ENCODE measurements around the gene RTP5.
A peak's percentile ranks its signal among the peaks of the same experiment; 100 is the strongest.
"Not testable (repeated sequence)": the region's sequence is repeated elsewhere in the genome, so short reads cannot be mapped to it uniquely, and the experiment has no call there.

RTP5 gene

DNA sequence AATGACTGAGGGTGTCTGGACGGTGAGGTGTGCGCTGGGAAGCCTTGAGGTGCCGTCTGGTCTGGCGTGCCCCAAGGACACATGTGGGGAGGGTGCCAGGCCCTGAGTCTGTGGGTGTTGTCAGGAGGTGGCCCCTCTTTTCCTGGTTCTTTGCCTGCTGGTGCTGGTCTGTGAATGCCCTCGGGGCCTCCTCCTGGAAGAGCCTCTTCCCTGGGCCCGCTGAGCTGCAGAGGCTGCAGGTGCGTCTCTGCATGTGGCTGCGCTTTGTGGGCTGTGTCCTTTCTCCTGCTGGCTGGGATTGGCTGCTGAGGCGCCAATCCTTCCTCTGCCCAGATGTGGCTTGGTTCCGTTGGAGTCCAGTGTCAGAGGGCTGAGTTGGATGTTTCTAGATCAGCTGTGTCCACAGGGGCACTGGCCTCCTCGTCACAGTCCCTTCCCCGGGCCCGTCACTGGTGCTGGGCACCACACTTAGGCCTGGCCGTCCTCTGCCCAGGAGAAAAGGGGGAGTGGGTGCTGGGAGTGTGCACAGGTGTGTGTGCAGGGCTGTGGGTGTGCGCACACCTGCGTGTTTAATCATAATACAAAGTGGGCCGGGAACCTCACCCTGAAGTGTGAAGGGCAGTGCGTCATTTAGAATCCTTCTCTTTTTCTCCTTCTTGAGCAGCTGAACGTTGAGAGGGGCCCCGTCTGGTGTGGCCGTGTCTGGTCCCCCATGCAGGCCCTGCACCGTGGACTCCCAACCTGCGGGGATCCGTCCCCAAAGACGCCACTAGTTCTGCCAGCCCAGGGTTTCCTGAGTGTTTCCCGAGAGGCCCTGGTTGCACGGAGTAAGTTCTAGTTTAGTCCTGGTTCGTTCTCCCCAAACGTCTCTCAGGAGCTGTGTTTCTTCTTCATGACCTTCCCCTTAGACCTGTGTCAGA lies 35.5 kb downstream of the RTP5 start:
- Mint-ChIP-seq H3K9me3 (no peaks in the 10 kb centered on the region), H3K27ac (peak overlapping the region; percentile 52), H3K36me3 (no peaks in the 10 kb centered on the region), H3K4me1 (peaks cover 7% of the 10 kb centered on the region), H3K4me3 (no peak overlapping the region)
- ATAC-seq (no peak), DNase-seq (ENCODE audit: low spot score in 2 of 2) (no peak)

GRCh38 chr2:241905716-241906377 lies 36.3 kb downstream of the RTP5 start:
- no peak for DNase-seq (ENCODE audit: low spot score in 2 of 2)
- H3K4me1 Mint-ChIP-seq, result peaks cover 11% of the 10 kb centered on the region
- peak overlapping the region; percentile 52 for H3K27ac Mint-ChIP-seq
- H3K36me3 Mint-ChIP-seq, result peaks cover under 1% of the 10 kb centered on the region
- no peaks in the 10 kb centered on the region for H3K9me3 Mint-ChIP-seq
- no peak for ATAC-seq
- no peak overlapping the region for H3K4me3 Mint-ChIP-seq

GRCh38 chr2:241906378-241906770 lies 36.8 kb downstream of the RTP5 start:
- Mint-ChIP-seq H3K27ac (peak overlapping the region; percentile 52), H3K4me1 (peaks cover 13% of the 10 kb centered on the region)
- not testable (repeated sequence) for H3K4me3 Mint-ChIP-seq; ATAC-seq; H3K9me3 Mint-ChIP-seq; H3K36me3 Mint-ChIP-seq; DNase-seq (ENCODE audit: low spot score in 2 of 2)

DNA sequence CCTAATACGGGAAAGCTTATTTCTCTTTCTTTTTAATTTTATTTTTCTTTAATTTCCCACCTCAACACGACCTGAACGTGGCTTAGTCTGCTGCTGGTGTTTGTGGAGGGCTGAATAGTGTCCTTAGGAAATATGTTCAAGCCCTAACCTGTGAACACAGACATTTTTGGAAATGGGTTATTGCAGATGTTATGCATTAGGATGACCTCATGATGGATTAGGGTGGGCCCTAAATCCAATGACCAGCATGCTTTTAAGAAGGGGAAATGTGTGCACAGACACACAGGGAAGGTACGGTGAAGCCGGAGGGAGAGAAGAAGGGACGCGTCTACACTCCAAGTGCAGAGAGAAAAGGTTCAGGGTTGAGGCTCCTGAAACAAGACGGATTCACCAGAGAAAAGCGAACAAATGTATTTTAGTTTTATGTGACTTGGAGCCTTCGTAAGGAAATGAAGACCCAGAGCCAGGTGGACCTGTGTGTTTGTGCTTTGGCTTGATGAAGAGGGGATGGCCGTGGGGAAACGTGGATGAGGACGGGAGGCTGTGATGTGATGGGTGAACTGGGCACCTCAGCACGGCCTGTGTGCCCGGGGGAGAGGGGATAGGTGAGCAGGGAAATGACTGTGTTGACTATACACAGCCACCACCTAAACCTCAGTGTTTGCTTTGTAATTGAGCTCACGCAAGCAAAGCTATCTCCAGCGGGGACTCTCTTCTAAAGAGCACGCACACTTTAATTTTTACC lies 37.5 kb downstream of the RTP5 start:
- peaks cover 11% of the 10 kb centered on the region for H3K36me3 Mint-ChIP-seq
- H3K4me3 Mint-ChIP-seq, result no peak overlapping the region
- H3K4me1 Mint-ChIP-seq, result peaks cover 13% of the 10 kb centered on the region
- H3K27ac Mint-ChIP-seq, result no peak overlapping the region
- no peak for DNase-seq (ENCODE audit: low spot score in 2 of 2)
- H3K9me3 Mint-ChIP-seq, result no peaks in the 10 kb centered on the region
- ATAC-seq, result no peak

GRCh38 chr2:241907831-241908230 lies 38.3 kb downstream of the RTP5 start:
- not testable (repeated sequence) for H3K9me3 Mint-ChIP-seq; H3K4me3 Mint-ChIP-seq; ATAC-seq; H3K27ac Mint-ChIP-seq; DNase-seq (ENCODE audit: low spot score in 2 of 2)
- Mint-ChIP-seq H3K4me1 (peaks cover 13% of the 10 kb centered on the region), H3K36me3 (peaks cover 11% of the 10 kb centered on the region)

DNA sequence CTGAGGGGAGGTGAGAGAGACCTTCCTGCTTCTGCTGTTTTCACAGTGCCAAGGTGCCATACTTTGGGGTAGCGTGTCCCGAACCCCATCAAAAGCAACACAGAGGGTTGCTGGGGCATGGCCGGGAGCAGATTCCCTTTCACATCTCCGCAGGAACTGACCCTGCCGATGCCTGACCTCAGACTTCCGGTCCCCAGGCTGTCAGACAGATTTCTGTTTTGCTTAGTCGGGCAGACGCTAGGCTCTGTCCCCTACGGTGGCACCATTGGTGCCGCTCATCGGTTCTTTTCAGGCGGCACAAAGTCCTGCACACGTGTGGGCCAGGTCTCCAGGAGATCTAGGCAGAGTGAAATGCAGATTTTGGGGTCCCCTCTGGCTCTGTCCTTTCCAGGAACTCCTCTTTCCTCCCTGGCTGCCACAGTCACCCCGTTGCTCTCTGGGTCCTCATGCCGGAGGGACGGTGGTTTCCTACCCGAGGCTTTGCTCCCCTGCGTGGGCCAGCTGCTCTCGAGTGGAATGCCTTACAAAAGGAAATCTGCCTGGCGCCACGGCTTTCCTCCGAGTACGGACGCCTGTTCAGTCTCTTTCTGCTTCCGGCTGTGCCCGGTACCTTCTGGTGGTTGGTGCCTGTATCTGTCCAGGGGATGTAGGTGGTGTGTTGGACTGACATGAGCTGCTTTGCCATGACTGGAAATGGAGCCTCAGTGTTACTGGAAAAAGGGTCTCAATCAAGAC lies 39.3 kb downstream of the RTP5 start:
- no peak overlapping the region for H3K27ac Mint-ChIP-seq
- peaks cover 13% of the 10 kb centered on the region for H3K4me1 Mint-ChIP-seq
- ATAC-seq (no peak), DNase-seq (ENCODE audit: low spot score in 2 of 2) (no peak)
- H3K9me3 Mint-ChIP-seq, result no peaks in the 10 kb centered on the region
- no peak overlapping the region for H3K4me3 Mint-ChIP-seq
- H3K36me3 Mint-ChIP-seq, result peaks cover 11% of the 10 kb centered on the region

DNA sequence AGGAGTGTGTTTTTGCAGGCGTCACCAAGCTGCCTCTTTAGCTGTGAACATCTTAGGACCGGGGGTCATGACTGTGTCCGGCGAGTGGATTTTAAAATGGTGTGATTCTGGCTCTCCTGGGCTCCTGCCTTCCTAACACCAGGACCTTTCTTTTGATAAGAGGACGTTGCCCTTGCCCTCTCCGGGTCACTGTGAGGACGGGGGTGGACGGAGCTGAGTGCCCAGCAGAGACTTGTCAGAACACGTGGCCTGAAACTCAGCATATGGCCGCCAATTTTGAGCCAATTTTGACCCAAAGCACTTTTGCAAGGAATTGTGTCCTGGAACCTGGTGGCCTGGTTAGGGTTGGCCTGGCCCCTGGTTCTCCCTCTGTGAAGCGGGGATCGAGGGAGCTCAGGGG lies 40.2 kb downstream of the RTP5 start:
- no peak overlapping the region for H3K4me3 Mint-ChIP-seq
- ATAC-seq (no peak), DNase-seq (ENCODE audit: low spot score in 2 of 2) (no peak)
- no peak overlapping the region for H3K27ac Mint-ChIP-seq
- H3K4me1 Mint-ChIP-seq, result peaks cover 13% of the 10 kb centered on the region
- no peaks in the 10 kb centered on the region for H3K9me3 Mint-ChIP-seq
- peaks cover 11% of the 10 kb centered on the region for H3K36me3 Mint-ChIP-seq

- no peak overlapping the region for H3K27ac Mint-ChIP-seq
- DNase-seq (ENCODE audit: low spot score in 2 of 2) (no peak), ATAC-seq (no peak)
- H3K36me3 Mint-ChIP-seq, result peaks cover 11% of the 10 kb centered on the region
- peaks cover 8% of the 10 kb centered on the region for H3K4me1 Mint-ChIP-seq
- no peaks in the 10 kb centered on the region for H3K9me3 Mint-ChIP-seq
- no peak overlapping the region for H3K4me3 Mint-ChIP-seq
Measured at GRCh38 chr2:241910604-241911520, 41.3 kb downstream of the RTP5 start.

DNA sequence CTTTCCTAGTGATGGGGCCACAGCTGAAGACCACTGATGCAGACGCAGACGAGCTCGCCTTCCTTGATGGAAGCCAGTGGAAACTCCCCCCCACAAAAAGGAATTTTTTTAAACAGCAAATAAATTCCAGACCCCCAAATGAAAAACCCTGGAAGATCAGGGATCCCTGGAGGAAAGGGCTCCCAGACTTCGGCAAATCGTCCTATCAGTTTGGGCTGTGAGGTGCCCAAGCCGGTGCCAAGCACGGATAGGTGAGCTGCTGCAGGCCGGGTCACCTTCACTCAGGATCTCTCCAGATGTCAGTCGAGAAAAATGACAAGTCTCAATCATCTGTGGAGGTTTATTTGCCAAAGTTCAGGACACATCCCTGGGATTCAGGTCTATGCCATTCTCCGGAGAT lies 42.0 kb downstream of the RTP5 start:
- Mint-ChIP-seq H3K27ac (no peak overlapping the region), H3K4me1 (peaks cover 6% of the 10 kb centered on the region), H3K9me3 (no peaks in the 10 kb centered on the region), H3K36me3 (peaks cover 11% of the 10 kb centered on the region), H3K4me3 (no peak overlapping the region)
- DNase-seq (ENCODE audit: low spot score in 2 of 2) (no peak), ATAC-seq (no peak)

GRCh38 chr2:241912021-241912555 lies 42.6 kb downstream of the RTP5 start:
- no peak overlapping the region for H3K4me3 Mint-ChIP-seq

GRCh38 chr2:241913703-241914102 lies 44.2 kb downstream of the RTP5 start:
- no peak overlapping the region for H3K4me3 Mint-ChIP-seq

More at GRCh38 chr2:241912021-241912555, 42.6 kb downstream of the RTP5 start:
- H3K4me1 Mint-ChIP-seq, result peaks cover 6% of the 10 kb centered on the region
- H3K9me3 Mint-ChIP-seq, result no peaks in the 10 kb centered on the region
- no peak overlapping the region for H3K27ac Mint-ChIP-seq
- ATAC-seq, result no peak
- peaks cover 11% of the 10 kb centered on the region for H3K36me3 Mint-ChIP-seq
- no peak for DNase-seq (ENCODE audit: low spot score in 2 of 2)

GRCh38 chr2:241914542-241914941 lies 45.0 kb downstream of the RTP5 start:
- DNase-seq (ENCODE audit: low spot score in 2 of 2) (no peak), ATAC-seq (no peak)
- Mint-ChIP-seq H3K36me3 (peaks cover 11% of the 10 kb centered on the region), H3K27ac (no peak overlapping the region), H3K9me3 (no peaks in the 10 kb centered on the region), H3K4me1 (peaks cover 6% of the 10 kb centered on the region), H3K4me3 (no peak overlapping the region)

More at GRCh38 chr2:241913703-241914102, 44.2 kb downstream of the RTP5 start:
- ATAC-seq, result no peak
- Mint-ChIP-seq H3K4me1 (peaks cover 6% of the 10 kb centered on the region), H3K27ac (no peak overlapping the region), H3K36me3 (peaks cover 11% of the 10 kb centered on the region), H3K9me3 (no peaks in the 10 kb centered on the region)
- DNase-seq (ENCODE audit: low spot score in 2 of 2), result no peak

DNA sequence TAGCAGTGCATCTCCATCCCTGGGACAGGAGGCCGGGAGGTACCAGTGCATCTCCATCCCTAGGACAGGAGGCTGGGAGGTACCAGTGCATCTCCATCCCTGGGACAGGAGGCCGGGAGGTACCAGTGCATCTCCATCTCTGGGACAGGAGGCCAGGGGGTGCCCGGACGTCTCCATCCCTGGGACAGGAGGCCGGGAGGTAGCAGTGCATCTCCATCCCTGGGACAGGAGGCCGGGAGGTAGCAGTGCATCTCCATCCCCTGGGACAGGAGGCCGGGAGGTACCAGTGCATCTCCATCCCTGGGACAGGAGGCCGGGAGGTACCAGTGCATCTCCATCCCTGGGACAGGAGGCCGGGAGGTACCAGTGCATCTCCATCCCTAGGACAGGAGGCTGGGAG lies 52.1 kb downstream of the RTP5 start:
- H3K27ac Mint-ChIP-seq, H3K4me3 Mint-ChIP-seq: not testable (repeated sequence)

DNA sequence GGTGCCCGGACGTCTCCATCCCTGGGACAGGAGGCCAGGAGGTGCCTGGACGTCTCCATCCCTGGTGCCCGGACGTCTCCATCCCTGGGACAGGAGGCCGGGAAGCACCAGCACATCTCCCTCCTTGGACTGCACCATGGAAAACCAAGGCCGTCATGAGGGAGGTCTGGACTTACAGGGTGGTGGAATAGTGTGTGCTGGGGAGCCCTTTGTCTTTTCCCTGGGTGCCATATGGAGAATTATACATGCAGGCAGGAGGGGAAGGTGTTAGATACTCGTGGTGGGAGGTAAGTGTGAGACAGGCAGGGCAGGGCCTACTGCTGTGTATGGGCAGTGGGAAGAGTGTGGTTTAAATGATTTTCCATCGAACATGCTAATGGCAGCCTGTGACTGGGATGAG lies 52.9 kb downstream of the RTP5 start:
- ATAC-seq, result no peak
- Mint-ChIP-seq H3K27ac (no peak overlapping the region), H3K4me1 (peaks cover 26% of the 10 kb centered on the region), H3K4me3 (no peak overlapping the region), H3K36me3 (no peaks in the 10 kb centered on the region), H3K9me3 (no peaks in the 10 kb centered on the region)
- no peak for DNase-seq (ENCODE audit: low spot score in 2 of 2)

More for the DNA sequence above, 52.1 kb downstream of the RTP5 start:
- H3K4me1 Mint-ChIP-seq, result peaks cover 26% of the 10 kb centered on the region
- ATAC-seq; DNase-seq (ENCODE audit: low spot score in 2 of 2); H3K36me3 Mint-ChIP-seq; H3K9me3 Mint-ChIP-seq: not testable (repeated sequence)

Data from stimulated activated effector memory CD8-positive, alpha-beta T cell treated with anti-CD3 and anti-CD28 coated beads, Interleukin-12 subunit alpha, Interleukin-12 subunit beta, amount 100 ng/mL, for 72 hours (primary cell).